A673 (cell line): ENCODE data around the gene ARHGEF28. TPM values are rescaled to one million over a fixed set of nuclear protein-coding genes. Genes with fewer than 3 reads are reported as not detected.

ENCODE experiments used
- BruUV-seq: library from RNA; stranded (reverse); fragments of 400-500 nt; replicated peaks from 2 replicates; lab custom pipeline; 2021; lab: Mats Ljungman, UMichigan
- CTCF ChIA-PET: fragments of 300-600 bp; sonication (Branson Sonifier 250); formaldehyde crosslinking; loops from one replicate; lab custom pipeline; 2022; ENCODE audit warnings: antibody characterized with exemption; lab: Charles Lee
- POLR2A ChIA-PET: fragments of 300-600 bp; sonication (Branson Sonifier 250); formaldehyde crosslinking; loops from one replicate; lab custom pipeline; 2022; ENCODE audit warnings: antibody characterized with exemption; ENCODE audit not compliant: low non-redundant PET; lab: Charles Lee
- DNase-seq: peaks from one replicate; pipeline ENCODE4 v3.0.0-alpha.2; 2015; ENCODE audit warnings: low spot score
- H3K27ac ChIP-seq: fragments of 200-600 bp; sonication (generic); 2 replicates; pipeline ENCODE4 v1.5.1; 2016; ENCODE audit warnings: mixed run types, low read depth, mild to moderate bottlenecking, mixed read lengths, antibody characterized with exemption, low read length; ENCODE audit not compliant: poor library complexity, severe bottlenecking
- H3K27me3 ChIP-seq: fragments of 200-600 bp; sonication (generic); replicated peaks from 2 replicates; pipeline ENCODE4 v1.6.1; 2017; ENCODE audit warnings: mixed run types, low read depth, mild to moderate bottlenecking, mixed read lengths, antibody characterized with exemption, low read length; ENCODE audit not compliant: insufficient read depth, poor library complexity
- H3K36me3 ChIP-seq: fragments of 200-600 bp; sonication (generic); 2 replicates; pipeline ENCODE4 v1.6.1; 2016; ENCODE audit warnings: mixed run types, mild to moderate bottlenecking, mixed read lengths, antibody characterized with exemption, low read length; ENCODE audit not compliant: insufficient read depth, poor library complexity, severe bottlenecking
- H3K4me1 ChIP-seq: fragments of 200-600 bp; sonication (generic); 2 replicates; pipeline ENCODE4 v1.6.1; 2017; ENCODE audit warnings: mixed run types, mild to moderate bottlenecking, mixed read lengths, antibody characterized with exemption, low read length; ENCODE audit not compliant: insufficient read depth, poor library complexity, severe bottlenecking
- H3K4me3 ChIP-seq: fragments of 200-600 bp; sonication (generic); 2 replicates; pipeline ENCODE4 v1.5.1; 2016; ENCODE audit warnings: low read depth, mixed run types, mild to moderate bottlenecking, mixed read lengths, low read length; ENCODE audit not compliant: poor library complexity, severe bottlenecking
- H3K9me3 ChIP-seq: fragments of 200-600 bp; sonication (generic); 2 replicates; pipeline ENCODE4 v1.6.1; 2016; ENCODE audit warnings: mixed run types, low read depth, mild to moderate bottlenecking, mixed read lengths, antibody characterized with exemption, low read length; ENCODE audit not compliant: poor library complexity, severe bottlenecking
- EZH2 ChIP-seq: fragments of 200-600 bp; sonication (generic); IDR thresholded peaks from 2 replicates; pipeline ENCODE4 v1.6.1; 2017; ENCODE audit warnings: borderline replicate concordance, low read depth, mild to moderate bottlenecking, mixed read lengths, antibody characterized with exemption, low read length; ENCODE audit not compliant: poor library complexity, severe bottlenecking
- intact Hi-C: fragments of 100-400 bp; cut with micrococcal nuclease; formaldehyde crosslinking; loops from one replicate; pipeline ENCODE4 v1.10.0; 2022; ENCODE audit not compliant: unreplicated experiment
- total RNA-seq: library from RNA; stranded (reverse); gene quantifications from 2 replicates; pipeline ENCODE4 v1.2.3, GENCODE V29; 2021
- TF ChIP-seq, protein P1 (sequence below): fragments of 300-800, 200-600 bp; sonication (generic); conservative IDR thresholded peaks from 2 replicates; pipeline ENCODE4 v1.5.1; 2017; ENCODE audit warnings: low read depth, mild to moderate bottlenecking, antibody characterized with exemption, low read length, moderate library complexity, mixed read lengths

ARHGEF28 gene
- total RNA-seq, 1 experiment from 2014 or later, result 3.4 TPM

DNA sequence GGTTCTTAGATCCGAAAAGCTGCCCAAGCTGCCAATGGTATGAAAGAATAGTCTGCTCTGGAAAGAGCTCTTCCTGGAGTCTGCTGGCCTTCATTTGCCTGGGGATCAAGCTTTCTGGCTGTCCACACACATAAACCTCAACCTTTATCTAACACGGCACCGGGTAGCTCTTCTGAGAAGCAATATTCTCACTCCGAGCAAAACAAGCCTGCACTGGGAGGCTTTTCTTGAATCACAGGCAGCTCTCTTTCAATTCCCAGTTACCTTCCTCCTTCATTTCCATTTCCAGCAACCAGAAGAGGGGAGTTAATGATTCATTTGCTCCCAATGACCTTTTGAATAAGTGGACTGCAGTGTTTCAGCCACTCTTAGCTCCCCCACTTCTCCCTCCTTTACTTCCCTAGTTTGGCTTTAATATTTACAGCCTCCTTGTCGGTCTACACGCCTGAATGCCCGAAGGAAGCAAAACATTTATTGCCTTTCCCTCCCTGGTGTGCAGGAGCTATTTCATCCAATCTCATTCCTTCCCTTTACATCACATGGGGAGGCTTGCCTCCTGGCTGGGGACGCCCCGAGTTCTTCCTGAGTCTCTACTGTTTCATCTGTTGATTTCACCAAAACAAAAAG, 187.1 kb downstream of the ARHGEF28 start:
- POLR2A ChIA-PET, result no interaction called here
- no peaks in the 10 kb centered on the region for H3K4me1 ChIP-seq
- TF ChIP-seq, protein P1, sequence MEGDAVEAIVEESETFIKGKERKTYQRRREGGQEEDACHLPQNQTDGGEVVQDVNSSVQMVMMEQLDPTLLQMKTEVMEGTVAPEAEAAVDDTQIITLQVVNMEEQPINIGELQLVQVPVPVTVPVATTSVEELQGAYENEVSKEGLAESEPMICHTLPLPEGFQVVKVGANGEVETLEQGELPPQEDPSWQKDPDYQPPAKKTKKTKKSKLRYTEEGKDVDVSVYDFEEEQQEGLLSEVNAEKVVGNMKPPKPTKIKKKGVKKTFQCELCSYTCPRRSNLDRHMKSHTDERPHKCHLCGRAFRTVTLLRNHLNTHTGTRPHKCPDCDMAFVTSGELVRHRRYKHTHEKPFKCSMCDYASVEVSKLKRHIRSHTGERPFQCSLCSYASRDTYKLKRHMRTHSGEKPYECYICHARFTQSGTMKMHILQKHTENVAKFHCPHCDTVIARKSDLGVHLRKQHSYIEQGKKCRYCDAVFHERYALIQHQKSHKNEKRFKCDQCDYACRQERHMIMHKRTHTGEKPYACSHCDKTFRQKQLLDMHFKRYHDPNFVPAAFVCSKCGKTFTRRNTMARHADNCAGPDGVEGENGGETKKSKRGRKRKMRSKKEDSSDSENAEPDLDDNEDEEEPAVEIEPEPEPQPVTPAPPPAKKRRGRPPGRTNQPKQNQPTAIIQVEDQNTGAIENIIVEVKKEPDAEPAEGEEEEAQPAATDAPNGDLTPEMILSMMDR, result no peak
- no peak for TF ChIP-seq EZH2
- intact Hi-C loops, result no loop called here
- no peak for DNase-seq
- no TSS peak for BruUV-seq
- H3K9me3 ChIP-seq, result no peaks in the 10 kb centered on the region
- H3K4me3 ChIP-seq, result no peak overlapping the region
- H3K27ac ChIP-seq, result no peak overlapping the region
- no peaks in the 10 kb centered on the region for H3K27me3 ChIP-seq
- CTCF ChIA-PET, result no interaction called here
- H3K36me3 ChIP-seq, result no peaks in the 10 kb centered on the region

DNA sequence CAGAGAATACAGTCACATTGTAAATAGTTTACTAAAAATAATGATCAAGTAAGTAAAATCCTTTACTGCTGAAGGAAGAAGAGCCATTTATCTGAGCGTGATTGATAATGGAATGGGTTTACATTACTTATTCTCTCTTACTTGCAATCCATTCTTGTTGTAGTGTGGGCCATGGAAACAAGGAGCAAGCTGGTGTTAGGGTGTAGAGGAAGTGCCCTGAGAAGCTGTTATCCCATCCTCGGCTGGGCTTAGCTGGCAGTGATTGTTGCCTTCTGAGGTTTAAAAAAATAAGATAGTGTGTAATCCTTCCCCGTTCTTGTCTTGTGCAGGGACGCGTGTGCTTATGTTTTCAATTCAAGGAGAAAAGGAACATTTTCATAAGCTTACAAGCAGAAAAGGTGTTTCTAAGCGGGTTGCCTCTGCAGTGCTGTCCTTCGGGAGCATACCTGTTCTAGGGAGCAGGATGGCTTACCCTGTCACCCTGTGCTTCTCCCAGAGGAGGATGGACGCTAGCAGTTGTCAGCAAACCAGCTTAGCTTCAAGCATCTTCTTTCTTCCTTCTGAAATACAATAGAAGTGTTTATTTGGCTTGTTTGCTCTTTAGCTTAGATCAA, 188.3 kb downstream of the ARHGEF28 start:
- POLR2A ChIA-PET, result no interaction called here
- intact Hi-C loops, result no loop called here

DNA sequence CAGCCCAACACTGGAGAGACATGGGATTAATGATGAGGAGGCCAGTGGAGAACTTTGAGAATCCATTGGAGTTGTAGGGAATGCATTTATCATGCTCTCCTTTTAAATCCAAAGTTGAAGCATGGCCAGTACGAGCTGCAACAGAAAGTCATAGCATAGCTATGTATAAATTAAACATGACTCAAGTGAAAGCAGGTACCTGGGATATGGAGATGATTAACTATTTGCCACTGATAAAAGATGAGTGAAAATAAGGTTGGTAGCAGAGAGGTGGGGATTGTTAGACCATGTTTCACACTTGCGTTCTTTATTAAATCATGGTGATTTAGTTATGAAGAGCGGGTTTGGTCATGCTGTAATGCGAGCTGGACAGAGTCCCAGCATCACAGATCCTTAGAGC, 189.6 kb downstream of the ARHGEF28 start:
- no peak overlapping the region for H3K4me3 ChIP-seq
- TF ChIP-seq, protein P1, result no peak
- no peak for TF ChIP-seq EZH2
- no peak for DNase-seq
- no peaks in the 10 kb centered on the region for H3K36me3 ChIP-seq
- ChIA-PET CTCF (no interaction called here), POLR2A (no interaction called here)
- no peaks in the 10 kb centered on the region for H3K9me3 ChIP-seq
- H3K4me1 ChIP-seq, result no peaks in the 10 kb centered on the region
- intact Hi-C loops, result no loop called here
- H3K27me3 ChIP-seq, result no peaks in the 10 kb centered on the region
- BruUV-seq, result no TSS peak
- H3K27ac ChIP-seq, result no peak overlapping the region

More for the DNA sequence above, 188.3 kb downstream of the ARHGEF28 start:
- TF ChIP-seq, protein P1, result no peak
- no peak for TF ChIP-seq EZH2
- BruUV-seq, result no TSS peak
- no peaks in the 10 kb centered on the region for H3K27me3 ChIP-seq
- no peak overlapping the region for H3K27ac ChIP-seq
- no peaks in the 10 kb centered on the region for H3K36me3 ChIP-seq
- CTCF ChIA-PET, result no interaction called here
- no peaks in the 10 kb centered on the region for H3K4me1 ChIP-seq
- no peak overlapping the region for H3K4me3 ChIP-seq
- H3K9me3 ChIP-seq, result no peaks in the 10 kb centered on the region
- DNase-seq, result no peak
